ENCODE data around the gene STEAP2.
"Not testable (repeated sequence)": the region's sequence is repeated elsewhere in the genome, so short reads cannot be mapped to it uniquely, and the experiment has no call there.

STEAP2 gene

GRCh38 chr7:90238022-90238421 lies 26.5 kb downstream of the STEAP2 start:
- no peak for DNase-seq

DNA sequence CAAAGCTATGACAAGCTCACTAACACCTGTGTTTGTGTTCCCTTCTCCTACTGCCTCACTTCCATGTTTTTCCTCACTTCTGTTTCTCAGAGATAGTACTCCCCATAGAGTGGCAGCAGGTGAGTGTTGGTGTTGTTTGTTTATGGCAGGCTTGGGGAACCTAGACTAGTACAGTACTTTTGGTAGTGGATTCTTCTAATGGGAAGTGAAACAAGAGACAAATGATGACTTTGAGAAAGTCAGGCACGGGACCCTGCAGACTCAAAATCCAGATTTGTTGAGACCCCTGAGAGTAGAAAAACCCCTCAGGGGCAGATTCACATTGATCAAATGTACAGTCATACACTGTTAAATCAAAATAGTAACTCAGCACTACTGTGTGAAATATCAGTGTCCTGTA lies 27.0 kb downstream of the STEAP2 start:
- no peak for DNase-seq

GRCh38 chr7:90239050-90239449 lies 27.5 kb downstream of the STEAP2 start:
- no peak for DNase-seq

DNA sequence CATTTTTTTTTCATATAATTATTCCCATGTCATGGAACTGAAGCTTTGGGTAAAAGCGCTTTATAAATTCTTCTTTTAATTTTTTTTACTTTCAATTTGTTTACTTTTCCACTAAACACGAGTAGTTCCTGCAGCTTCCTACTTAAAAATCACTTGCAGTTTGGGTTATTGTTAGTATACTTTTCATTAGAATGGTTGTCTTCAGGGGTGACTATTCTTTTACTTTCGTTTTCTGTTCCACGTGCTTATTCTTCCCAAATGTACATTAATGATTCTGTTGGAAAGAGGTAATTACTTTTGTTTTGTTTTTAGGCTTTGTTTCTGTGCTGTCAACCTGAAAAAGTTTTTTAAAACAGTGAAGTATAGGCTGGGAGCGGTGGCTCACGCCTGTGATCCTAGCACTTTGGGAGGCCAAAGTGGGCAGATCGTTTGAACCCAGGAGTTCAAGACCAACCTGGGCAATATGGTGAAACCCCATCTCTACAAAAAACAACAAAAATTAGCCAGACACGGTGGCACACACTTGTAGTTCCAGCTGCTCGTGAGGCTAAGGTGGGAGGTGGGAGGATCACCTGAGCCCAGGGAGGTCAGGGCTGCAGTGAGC lies 28.2 kb downstream of the STEAP2 start:
- no peak for DNase-seq

DNA sequence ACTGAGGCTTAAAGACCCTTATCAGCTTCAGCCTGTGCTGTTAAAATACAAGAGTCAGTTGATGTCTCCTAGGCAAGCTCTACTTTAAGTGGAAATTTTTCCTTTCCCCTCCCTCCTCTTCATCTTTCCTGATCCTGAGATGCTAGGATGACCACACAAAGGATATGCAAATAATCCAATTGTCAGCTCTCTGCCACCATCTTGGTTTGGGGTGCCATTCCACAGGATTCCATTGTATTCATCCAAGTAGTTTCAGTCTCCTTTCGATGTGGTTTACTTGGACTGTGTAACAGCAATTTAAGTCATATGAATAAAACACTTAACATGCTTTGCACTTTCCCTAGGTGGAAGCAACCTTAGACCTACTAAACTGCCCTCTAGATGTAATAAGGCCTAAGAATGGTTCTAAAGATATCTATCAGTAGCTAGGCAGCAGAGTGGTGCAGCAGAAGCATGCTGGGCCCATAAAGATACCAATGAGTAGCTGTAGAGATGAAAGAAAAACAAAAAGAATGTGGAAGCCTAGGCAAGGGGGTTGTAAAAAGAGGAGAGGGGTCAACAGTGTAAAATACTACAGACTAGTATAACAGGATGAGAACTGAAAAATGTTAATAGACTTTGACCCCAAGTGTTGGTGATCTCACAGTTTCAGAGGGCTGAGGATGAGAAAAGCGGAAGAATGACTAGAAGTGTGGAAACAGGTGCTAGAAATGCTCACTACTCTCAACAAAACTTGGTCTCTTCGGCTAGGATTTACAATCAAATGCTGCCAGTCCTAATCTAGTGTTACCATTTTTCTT lies 31.0 kb downstream of the STEAP2 start:
- no peak for DNase-seq

- no peak for DNase-seq
Observed at GRCh38 chr7:90243556-90243955, 32.0 kb downstream of the STEAP2 start.

DNA sequence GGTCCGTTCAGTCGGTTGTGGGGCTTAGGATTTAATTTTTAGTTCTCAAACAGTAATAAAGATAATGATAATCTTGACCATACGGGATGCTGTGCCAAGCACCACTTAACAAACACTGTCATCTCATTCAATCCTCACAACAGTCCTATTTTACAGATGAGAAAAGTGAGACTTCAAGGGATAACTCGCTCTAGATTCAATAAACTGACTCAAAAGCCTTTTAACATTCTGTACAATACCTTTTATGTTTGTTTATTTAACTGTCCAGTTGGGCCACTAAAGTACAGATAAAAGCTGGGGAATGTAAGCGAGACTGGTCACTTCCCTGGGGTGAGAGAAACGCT lies 33.0 kb downstream of the STEAP2 start:
- no peak for DNase-seq

DNA sequence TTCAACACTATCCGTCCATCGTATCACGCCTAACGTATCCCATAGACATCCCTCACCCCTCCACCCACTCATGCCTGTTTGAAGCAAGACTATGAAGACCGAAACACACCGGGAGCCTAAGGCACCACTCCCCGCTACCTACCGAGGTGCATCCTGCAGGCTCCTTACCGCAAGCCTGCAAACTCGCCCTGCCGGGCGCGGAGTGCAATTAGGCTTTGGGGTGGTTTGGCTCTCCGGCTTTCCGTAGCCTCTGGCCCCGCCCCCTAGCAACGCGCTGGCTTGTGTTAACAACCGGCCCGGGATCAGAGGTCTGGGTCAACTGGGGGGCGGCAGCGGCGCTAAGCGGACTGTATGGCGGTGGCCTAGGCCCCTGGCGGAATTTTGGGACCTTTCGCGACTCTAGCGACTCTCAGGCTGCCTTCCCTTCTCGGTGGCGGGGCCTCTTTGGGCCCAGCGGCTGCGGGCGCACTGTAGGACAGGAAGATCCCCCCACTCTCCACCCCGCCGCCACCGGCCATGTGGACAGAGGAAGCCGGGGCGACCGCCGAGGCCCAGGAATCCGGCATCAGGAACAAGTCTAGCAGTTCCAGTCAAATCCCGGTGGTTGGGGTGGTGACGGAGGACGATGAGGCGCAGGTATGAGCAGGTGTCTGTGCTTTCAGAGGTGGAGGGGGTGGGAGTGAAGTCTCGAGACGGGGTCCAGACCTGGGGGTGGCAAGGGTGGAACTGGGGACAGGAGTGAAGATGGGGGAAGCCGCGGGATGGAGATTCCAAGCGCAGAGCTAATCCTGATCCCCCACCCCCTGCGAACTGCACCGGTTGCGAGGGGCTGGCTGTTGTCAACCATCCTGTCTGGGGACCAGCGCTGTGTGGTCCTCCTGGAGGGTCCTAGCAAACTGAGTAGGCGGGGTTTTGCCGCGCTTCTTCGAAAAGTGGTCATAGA lies 33.6 kb downstream of the STEAP2 start, which contains the start of gene CFAP69:
Gene CFAP69, plus strand, starts transcription at position 266 of the 943 bp plus-strand sequence. Its CDS starts 251 bp downstream, at position 517.
- DNase-seq, result peak; percentile 87 to 92

GRCh38 chr7:90246171-90246570 lies 34.6 kb downstream of the STEAP2 start:
- no peak for DNase-seq

- DNase-seq, result no peak
Observed at GRCh38 chr7:90248706-90249105, 37.2 kb downstream of the STEAP2 start.

GRCh38 chr7:90250601-90251303 lies 39.2 kb downstream of the STEAP2 start:
- DNase-seq, result no peak

DNA sequence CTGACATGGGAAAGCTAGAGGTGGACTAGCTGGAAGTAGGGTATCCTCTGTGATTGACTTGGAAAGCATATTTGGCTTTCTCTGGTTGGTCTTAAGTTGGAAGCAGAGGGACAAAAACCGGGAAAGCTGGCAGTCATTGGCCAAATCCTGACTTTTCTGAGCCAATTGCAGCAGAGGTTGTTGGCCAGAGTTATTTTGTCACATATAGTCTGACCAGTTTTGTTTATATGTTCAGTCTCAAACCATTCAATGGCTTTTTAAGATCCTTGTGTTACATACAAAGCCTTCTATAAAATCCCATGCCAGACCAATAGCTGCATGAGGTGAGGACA lies 39.7 kb downstream of the STEAP2 start:
- no peak for DNase-seq

- DNase-seq, result not testable (repeated sequence)
Observed at GRCh38 chr7:90256011-90256410, 44.5 kb downstream of the STEAP2 start.

- no peak for DNase-seq
Observed at GRCh38 chr7:90256778-90257177, 45.2 kb downstream of the STEAP2 start.

- DNase-seq, result no peak
Observed at GRCh38 chr7:90261441-90261840, 49.9 kb downstream of the STEAP2 start.

- peak in 1 of 2 experiments; percentile 33 for DNase-seq
Observed at GRCh38 chr7:90262438-90262837, 50.9 kb downstream of the STEAP2 start.

GRCh38 chr7:90266808-90267207 lies 55.3 kb downstream of the STEAP2 start:
- DNase-seq, result no peak

DNA sequence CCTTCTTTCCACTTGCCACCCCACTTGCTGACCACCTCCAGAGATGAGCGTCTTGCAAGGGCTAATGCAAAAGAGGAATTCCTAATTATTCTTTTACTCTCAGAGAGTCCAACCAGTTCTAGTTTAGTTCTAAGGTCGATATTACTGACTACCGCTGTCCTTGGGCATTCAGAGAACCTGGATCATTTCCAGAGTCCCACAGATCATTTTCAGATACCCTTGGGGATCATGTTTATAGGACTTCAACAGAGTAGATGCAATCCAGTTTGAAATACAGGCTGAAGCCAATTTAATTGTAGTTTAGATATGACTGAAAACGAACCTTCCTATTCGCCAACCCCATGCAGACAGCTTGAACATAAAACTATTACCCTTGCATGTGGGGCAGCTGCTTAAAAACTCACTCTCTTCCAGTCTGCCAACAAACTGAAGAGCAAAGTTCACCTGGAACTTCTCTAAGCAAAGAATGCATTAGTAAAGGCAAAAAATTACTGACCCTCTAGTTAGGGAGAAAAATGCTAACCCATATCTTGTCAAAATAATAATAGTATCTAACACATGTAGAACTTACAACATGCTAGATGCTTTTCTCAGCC lies 55.8 kb downstream of the STEAP2 start:
- DNase-seq, result no peak

DNA sequence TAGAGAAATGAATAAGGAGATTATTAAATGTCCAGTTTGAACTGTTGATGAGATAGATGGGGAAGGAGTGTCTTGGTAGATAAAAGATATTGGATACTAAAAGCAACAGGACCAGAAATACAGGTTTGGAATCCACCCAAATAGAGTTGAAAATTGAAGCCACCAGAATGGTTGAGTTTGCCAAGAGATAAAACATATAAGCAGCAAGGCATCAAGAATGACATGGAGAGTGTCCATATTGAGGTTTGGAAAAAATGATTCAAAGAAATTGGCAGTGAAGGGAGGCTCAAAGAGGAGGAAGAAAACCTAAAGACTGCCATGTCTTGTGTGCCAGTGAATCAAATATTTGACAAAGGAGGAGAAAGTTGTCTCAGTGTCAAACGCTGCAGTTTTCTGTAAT lies 57.6 kb downstream of the STEAP2 start:
- no peak for DNase-seq

- DNase-seq, result no peak
Observed at GRCh38 chr7:90270431-90271178, 59.1 kb downstream of the STEAP2 start.

GRCh38 chr7:90271753-90272152 lies 60.2 kb downstream of the STEAP2 start:
- DNase-seq, result no peak

- no peak for DNase-seq
Observed at GRCh38 chr7:90272242-90272641, 60.7 kb downstream of the STEAP2 start.
